Endodermal cell (in vitro differentiated cells): Measurements from ENCODE around the gene SLC22A5. TPM values are rescaled to one million over a fixed set of nuclear protein-coding genes. Genes with fewer than 3 reads are reported as not detected.

Experiments used
- DNase-seq: peaks from one replicate; pipeline ENCODE4 v3.0.0-alpha.2; 2017
- H3K27ac ChIP-seq: 2 replicates; pipeline ENCODE4 v1.5.1; 2013; ENCODE audit warnings: mild to moderate bottlenecking, low read depth, low read length, moderate library complexity
- H3K27me3 ChIP-seq: 2 replicates; pipeline ENCODE4 v1.6.1; 2013; ENCODE audit warnings: mild to moderate bottlenecking, low read length, moderate library complexity; ENCODE audit not compliant: insufficient read depth, control insufficient read depth, poor library complexity, severe bottlenecking
- H3K36me3 ChIP-seq: 2 replicates; pipeline ENCODE4 v1.7.0; 2013; ENCODE audit warnings: mild to moderate bottlenecking, low read length, moderate library complexity; ENCODE audit not compliant: control insufficient read depth, insufficient read depth
- H3K4me1 ChIP-seq: one replicate; pipeline ENCODE4 v1.7.0; 2013; ENCODE audit warnings: low read length; ENCODE audit not compliant: control insufficient read depth, insufficient read depth
- H3K4me3 ChIP-seq: 2 replicates; pipeline ENCODE4 v1.5.1; 2013; ENCODE audit warnings: mild to moderate bottlenecking, low read length, moderate library complexity
- H3K9ac ChIP-seq: 2 replicates; pipeline ENCODE4 v1.6.1; 2013; ENCODE audit warnings: mild to moderate bottlenecking, low read length, moderate library complexity; ENCODE audit not compliant: poor library complexity, severe bottlenecking; ENCODE audit errors: extremely low read depth
- H3K9me3 ChIP-seq: 2 replicates; pipeline ENCODE4 v1.6.1; 2013; ENCODE audit warnings: mild to moderate bottlenecking, low read length, moderate library complexity; ENCODE audit not compliant: control insufficient read depth
- H3K27ac Mint-ChIP-seq: 2 replicates; pipeline ENCODE4 v1.8.0; 2020; ENCODE audit warnings: mixed read lengths
- H3K27me3 Mint-ChIP-seq: 2 replicates; pipeline ENCODE4 v1.8.0; 2021; ENCODE audit warnings: mild to moderate bottlenecking, mixed read lengths; ENCODE audit not compliant: insufficient read depth
- H3K36me3 Mint-ChIP-seq: 2 replicates; pipeline ENCODE4 v1.8.0; 2020; ENCODE audit warnings: low read depth, mixed read lengths
- H3K4me1 Mint-ChIP-seq: 2 replicates; pipeline ENCODE4 v1.8.0; 2020; ENCODE audit warnings: mixed read lengths
- H3K4me3 Mint-ChIP-seq: 2 replicates; pipeline ENCODE4 v1.8.0; 2020; ENCODE audit warnings: mild to moderate bottlenecking, moderate library complexity, mixed read lengths
- H3K9me3 Mint-ChIP-seq: 2 replicates; pipeline ENCODE4 v1.8.0; 2020; ENCODE audit warnings: mild to moderate bottlenecking, mixed read lengths
- WGBS, 2 experiments: methylation state at CpG; one replicate each; pipeline versions ENCODE4 v1.1.5 to v1.1.7; 2013; ENCODE audit warnings: missing lambda C conversion rate in 2 of 2, mixed read lengths in 1 of 2; ENCODE audit not compliant: insufficient coverage in 1 of 2, insufficient read length in 1 of 2; 5-methylcytosine and 5-hydroxymethylcytosine counted together
- total RNA-seq, 2 donors: library from RNA; stranded (reverse); fragmentation: NEBNext Ultra II Directional in 1 of 2; extraction: Animal tissue kit (Norgen Biotek cat#: 25700) in 1 of 2; gene quantifications; 2 replicates in 1 of 2; 3 replicates in 1 of 2; pipeline ENCODE4 v1.2.1, GENCODE V29; 2021
- TF ChIP-seq, protein P1 (sequence below): fragments of 200-600 bp; sonication (generic); conservative IDR thresholded peaks from 2 replicates; pipeline ENCODE4 v1.5.0; 2021; ENCODE audit warnings: antibody characterized with exemption, mild to moderate bottlenecking

The SLC22A5 gene
- total RNA-seq, 2 donors from 2014 or later: 4.9 to 8.2 TPM

DNA sequence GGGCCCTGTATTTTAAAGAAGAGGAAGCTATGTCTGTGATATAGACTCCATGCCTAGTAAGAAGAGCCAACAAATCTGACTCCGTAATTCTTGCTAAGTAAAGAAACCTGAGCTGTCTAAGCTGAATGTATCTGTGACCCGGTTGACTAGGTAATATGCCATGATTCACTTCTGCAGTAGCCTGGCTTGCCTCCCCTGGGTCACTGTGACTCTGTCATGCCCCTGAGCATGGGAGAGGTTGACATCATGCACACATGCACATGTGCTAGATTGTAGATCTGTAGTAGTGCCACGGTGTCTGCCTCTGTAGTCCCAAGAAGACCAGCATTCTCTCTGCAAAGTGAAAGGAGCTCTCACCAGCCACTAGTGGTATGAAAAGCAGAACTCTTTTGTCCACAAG is 9.1 kb downstream of the SLC22A5 start:
- TF ChIP-seq, protein P1, sequence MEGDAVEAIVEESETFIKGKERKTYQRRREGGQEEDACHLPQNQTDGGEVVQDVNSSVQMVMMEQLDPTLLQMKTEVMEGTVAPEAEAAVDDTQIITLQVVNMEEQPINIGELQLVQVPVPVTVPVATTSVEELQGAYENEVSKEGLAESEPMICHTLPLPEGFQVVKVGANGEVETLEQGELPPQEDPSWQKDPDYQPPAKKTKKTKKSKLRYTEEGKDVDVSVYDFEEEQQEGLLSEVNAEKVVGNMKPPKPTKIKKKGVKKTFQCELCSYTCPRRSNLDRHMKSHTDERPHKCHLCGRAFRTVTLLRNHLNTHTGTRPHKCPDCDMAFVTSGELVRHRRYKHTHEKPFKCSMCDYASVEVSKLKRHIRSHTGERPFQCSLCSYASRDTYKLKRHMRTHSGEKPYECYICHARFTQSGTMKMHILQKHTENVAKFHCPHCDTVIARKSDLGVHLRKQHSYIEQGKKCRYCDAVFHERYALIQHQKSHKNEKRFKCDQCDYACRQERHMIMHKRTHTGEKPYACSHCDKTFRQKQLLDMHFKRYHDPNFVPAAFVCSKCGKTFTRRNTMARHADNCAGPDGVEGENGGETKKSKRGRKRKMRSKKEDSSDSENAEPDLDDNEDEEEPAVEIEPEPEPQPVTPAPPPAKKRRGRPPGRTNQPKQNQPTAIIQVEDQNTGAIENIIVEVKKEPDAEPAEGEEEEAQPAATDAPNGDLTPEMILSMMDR: no peak
- peaks cover 14% of the 10 kb centered on the region for H3K4me1 Mint-ChIP-seq
- H3K9ac ChIP-seq: no peak overlapping the region
- H3K9me3 Mint-ChIP-seq: no peaks in the 10 kb centered on the region
- H3K4me3 ChIP-seq: no peak overlapping the region
- H3K4me3 Mint-ChIP-seq: no peak overlapping the region
- WGBS, 2 experiments: 92 to 97% methylated on average over 3 of the region's 3 CpGs
- no peak overlapping the region for H3K27ac Mint-ChIP-seq
- no peaks in the 10 kb centered on the region for H3K27me3 ChIP-seq
- no peaks in the 10 kb centered on the region for H3K36me3 ChIP-seq
- H3K4me1 ChIP-seq: peaks cover 4% of the 10 kb centered on the region
- no peak overlapping the region for H3K27ac ChIP-seq
- no peaks in the 10 kb centered on the region for H3K27me3 Mint-ChIP-seq
- no peak for DNase-seq
- H3K9me3 ChIP-seq: no peaks in the 10 kb centered on the region
- H3K36me3 Mint-ChIP-seq: peaks cover 1% of the 10 kb centered on the region

DNA sequence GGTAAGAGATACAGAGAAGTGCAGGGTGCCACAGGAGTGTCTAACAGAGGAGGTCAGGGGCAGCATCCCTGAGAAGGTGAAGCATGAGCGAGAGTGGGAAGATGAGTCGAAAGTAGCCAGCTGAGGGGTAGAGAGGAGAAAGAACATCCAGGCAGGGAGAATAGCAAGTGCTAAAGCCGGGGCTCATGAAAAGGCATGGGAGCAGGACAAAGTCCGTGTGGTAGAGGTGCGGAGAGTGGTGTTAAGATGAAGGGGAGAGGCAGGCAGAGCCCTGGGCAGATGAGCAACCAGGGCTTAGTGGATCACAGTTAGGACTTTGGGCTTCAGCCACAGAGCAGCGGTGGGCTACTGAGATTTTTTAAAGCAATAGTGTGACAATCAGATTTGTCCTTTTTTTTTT is 10.5 kb downstream of the SLC22A5 start:
- 82 to 92% methylated on average over 5 to 6 of the region's 6 CpGs for WGBS, 2 experiments
- no peaks in the 10 kb centered on the region for H3K9me3 Mint-ChIP-seq
- no peak overlapping the region for H3K4me3 Mint-ChIP-seq

DNA sequence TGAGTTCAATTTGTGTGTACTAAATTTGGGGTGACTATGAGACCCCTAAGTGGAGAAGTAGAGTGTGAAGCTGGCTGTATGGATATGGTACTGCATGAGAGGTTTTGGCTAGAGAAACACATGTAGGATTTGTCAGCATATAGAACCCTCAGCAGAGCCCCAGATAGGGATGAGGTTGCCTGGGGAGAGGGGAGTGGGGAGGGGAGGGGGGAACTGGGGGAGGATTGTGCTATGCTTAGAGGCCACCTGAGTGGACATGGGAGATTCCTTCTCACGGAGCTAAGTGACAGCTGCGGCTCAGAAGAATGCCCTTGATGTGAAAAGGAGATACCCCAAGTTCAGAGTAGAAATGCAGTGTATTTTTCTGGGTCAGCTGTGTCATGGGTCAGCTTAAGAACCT is 11.2 kb downstream of the SLC22A5 start:
- Mint-ChIP-seq H3K36me3 (peaks cover 1% of the 10 kb centered on the region), H3K9me3 (no peaks in the 10 kb centered on the region), H3K4me1 (peaks cover 6% of the 10 kb centered on the region), H3K4me3 (no peak overlapping the region), H3K27ac (no peak overlapping the region), H3K27me3 (no peaks in the 10 kb centered on the region)
- H3K36me3 ChIP-seq: no peaks in the 10 kb centered on the region
- 85 to 88% methylated on average over 2 of the region's 2 CpGs for WGBS, 2 experiments
- no peaks in the 10 kb centered on the region for H3K27me3 ChIP-seq
- H3K4me1 ChIP-seq: no peaks in the 10 kb centered on the region
- no peak overlapping the region for H3K4me3 ChIP-seq
- no peak overlapping the region for H3K9ac ChIP-seq
- no peak overlapping the region for H3K27ac ChIP-seq
- no peaks in the 10 kb centered on the region for H3K9me3 ChIP-seq
- no peak for DNase-seq
- TF ChIP-seq, protein P1: no peak

More for the DNA sequence above, 10.5 kb downstream of the SLC22A5 start:
- Mint-ChIP-seq H3K27ac (no peak overlapping the region), H3K36me3 (peaks cover 1% of the 10 kb centered on the region), H3K4me1 (peaks cover 8% of the 10 kb centered on the region), H3K27me3 (no peaks in the 10 kb centered on the region)
- Histone ChIP-seq H3K4me1 (no peaks in the 10 kb centered on the region), H3K9ac (no peak overlapping the region), H3K27ac (no peak overlapping the region), H3K9me3 (no peaks in the 10 kb centered on the region), H3K27me3 (no peaks in the 10 kb centered on the region), H3K36me3 (no peaks in the 10 kb centered on the region), H3K4me3 (no peak overlapping the region)
- DNase-seq: no peak
- TF ChIP-seq, protein P1: no peak
